IMR-90 (cell line): ENCODE results near the gene SYDE2. TPM values are rescaled to one million over a fixed set of nuclear protein-coding genes. Genes with fewer than 3 reads are reported as not detected.

ENCODE experiments used
- ATAC-seq: fragments of 200-7000 bp; cut with Tn5 transposase; 2 replicates; pipeline ENCODE4 v1.9.1; 2020; ENCODE audit warnings: low read depth, mild to moderate bottlenecking, moderate library complexity
- BruUV-seq: library from RNA; stranded (reverse); fragments of 400-500 nt; replicated peaks from 2 replicates; lab custom pipeline; 2021; lab: Mats Ljungman, UMichigan
- CTCF ChIA-PET: fragments of 300-600 bp; formaldehyde crosslinking; extraction: SDS; loops from one replicate; lab custom pipeline; 2021; ENCODE audit warnings: antibody characterized with exemption; lab: Yijun Ruan, JAX
- POLR2A ChIA-PET: fragments of 300-600 bp; sonication (Branson Sonifier 250); formaldehyde crosslinking; loops from one replicate; lab custom pipeline; 2022; ENCODE audit warnings: antibody characterized with exemption; ENCODE audit not compliant: unreplicated experiment; lab: Charles Lee
- DNase-seq: peaks from one replicate; pipeline ENCODE4 v3.0.0; 2013
- H2AFZ ChIP-seq: replicated peaks from 2 replicates; pipeline ENCODE3; 2013; ENCODE audit warnings: low read length, mild to moderate bottlenecking; ENCODE audit not compliant: poor library complexity
- H2AK5ac ChIP-seq: 2 replicates; pipeline ENCODE4 v1.6.1; 2013; ENCODE audit warnings: low read depth, low read length, inconsistent platforms
- H2AK9ac ChIP-seq: replicated peaks from 2 replicates; pipeline ENCODE3; 2013; ENCODE audit warnings: mild to moderate bottlenecking, low read depth, low read length, moderate library complexity; ENCODE audit not compliant: poor library complexity
- H2BK120ac ChIP-seq: 2 replicates; pipeline ENCODE4 v1.6.1; 2013; ENCODE audit warnings: low read depth, low read length, inconsistent platforms
- H2BK15ac ChIP-seq: 3 replicates; pipeline ENCODE4 v1.6.1; 2013; ENCODE audit warnings: low read depth, low read length, inconsistent platforms
- H2BK20ac ChIP-seq: 2 replicates; pipeline ENCODE4 v1.6.1; 2013; ENCODE audit warnings: low read depth, mild to moderate bottlenecking, inconsistent platforms, low read length, moderate library complexity
- H2BK5ac ChIP-seq: 2 replicates; pipeline ENCODE4 v1.6.1; 2013; ENCODE audit warnings: mild to moderate bottlenecking, low read depth, low read length, inconsistent platforms; ENCODE audit not compliant: poor library complexity, severe bottlenecking
- H3K14ac ChIP-seq: replicated peaks from 2 replicates; pipeline ENCODE4 v1.6.1; 2013; ENCODE audit warnings: low read depth, low read length, inconsistent platforms
- H3K18ac ChIP-seq: 2 replicates; pipeline ENCODE4 v1.6.1; 2013; ENCODE audit warnings: low read depth, low read length, control low read depth
- H3K23ac ChIP-seq: 2 replicates; pipeline ENCODE4 v1.6.1; 2013; ENCODE audit warnings: low read depth, low read length, inconsistent platforms
- H3K27ac ChIP-seq: 2 replicates; pipeline ENCODE4 v1.5.1; 2013; ENCODE audit warnings: mild to moderate bottlenecking, control low read depth, low read length; ENCODE audit not compliant: insufficient read depth
- H3K27me3 ChIP-seq: 2 replicates; pipeline ENCODE4 v1.6.1; 2013; ENCODE audit warnings: low read length; ENCODE audit not compliant: control insufficient read depth, insufficient read depth
- H3K36me3 ChIP-seq: 2 replicates; pipeline ENCODE4 v1.6.1; 2013; ENCODE audit warnings: low read length, mixed read lengths; ENCODE audit not compliant: control insufficient read depth, insufficient read depth
- H3K4ac ChIP-seq: 2 replicates; pipeline ENCODE4 v1.6.1; 2013; ENCODE audit warnings: low read depth, low read length, inconsistent platforms
- H3K4me1 ChIP-seq: 2 replicates; pipeline ENCODE4 v1.6.1; 2013; ENCODE audit warnings: low read length, mixed read lengths; ENCODE audit not compliant: control insufficient read depth, insufficient read depth
- H3K4me2 ChIP-seq: 2 replicates; pipeline ENCODE4 v1.6.1; 2013; ENCODE audit warnings: low read depth, mild to moderate bottlenecking, control low read depth, low read length, moderate library complexity
- H3K4me3 ChIP-seq: 2 replicates; pipeline ENCODE4 v1.5.1; 2013; ENCODE audit warnings: low read depth, mild to moderate bottlenecking, control low read depth, low read length, moderate library complexity; ENCODE audit not compliant: insufficient read depth
- H3K56ac ChIP-seq: 2 replicates; pipeline ENCODE4 v1.6.1; 2013; ENCODE audit warnings: low read length, inconsistent platforms; ENCODE audit not compliant: insufficient read depth; ENCODE audit errors: extremely low read depth
- H3K79me1 ChIP-seq, 2 experiments: 2 replicates each; pipeline ENCODE4 v1.6.1; 2013; ENCODE audit warnings: low read length in 2 of 2, inconsistent platforms in 1 of 2, low read depth in 1 of 2
- H3K9ac ChIP-seq: 2 replicates; pipeline ENCODE4 v1.6.1; 2013; ENCODE audit warnings: low read depth, low read length, control low read depth
- H3K9me1 ChIP-seq: 2 replicates; pipeline ENCODE4 v1.6.1; 2013; ENCODE audit warnings: low read length, inconsistent platforms; ENCODE audit not compliant: insufficient read depth
- H3K9me3 ChIP-seq: 2 replicates; pipeline ENCODE4 v1.6.1; 2013; ENCODE audit warnings: low read length; ENCODE audit not compliant: control insufficient read depth, insufficient read depth
- H4K20me1 ChIP-seq: 2 replicates; pipeline ENCODE4 v1.6.1; 2013; ENCODE audit warnings: low read length, inconsistent platforms; ENCODE audit not compliant: insufficient read depth
- H4K5ac ChIP-seq: 2 replicates; pipeline ENCODE4 v1.6.1; 2013; ENCODE audit warnings: mild to moderate bottlenecking, low read depth, low read length, control low read depth
- H4K8ac ChIP-seq, 2 experiments: 2 replicates each; pipeline ENCODE4 v1.6.1; 2013; ENCODE audit warnings: low read depth in 2 of 2, low read length in 2 of 2, control low read depth in 1 of 2, inconsistent platforms in 1 of 2
- H4K91ac ChIP-seq: 2 replicates; pipeline ENCODE4 v1.6.1; 2013; ENCODE audit warnings: low read depth, low read length, inconsistent platforms; ENCODE audit not compliant: insufficient read depth
- RAD21 ChIP-seq: IDR thresholded peaks from 2 replicates; pipeline ENCODE4 v1.6.1; 2012; ENCODE audit warnings: low read length, improper control_type of control experiment
- SMC3 ChIP-seq: fragments of 150-350 bp; IDR thresholded peaks from 2 replicates; pipeline ENCODE4 v1.6.1; 2016; ENCODE audit warnings: low read depth, mild to moderate bottlenecking, antibody characterized with exemption, low read length, moderate library complexity
- WGBS, 2 experiments: methylation state at CpG; one replicate each; pipeline versions ENCODE4 v1.1.5 to v1.1.7; 2013; ENCODE audit warnings: missing lambda C conversion rate in 2 of 2; ENCODE audit not compliant: insufficient read length in 1 of 2; ENCODE audit errors: extremely low coverage in 2 of 2; 5-methylcytosine and 5-hydroxymethylcytosine counted together
- dilution Hi-C: fragments of 300-500 bp; cut with HindIII; formaldehyde crosslinking; loops from one replicate; pipeline ENCODE4 v1.14.3; 2018; ENCODE audit warnings: low sequenced_read_pairs; ENCODE audit not compliant: unreplicated experiment
- in situ Hi-C: fragments of 300-500 bp; cut with MboI; formaldehyde crosslinking; loops from 3 replicates; pipeline ENCODE4 v1.14.3; 2019; ENCODE audit warnings: low sequenced_read_pairs, inconsistent platforms, mixed read lengths
- intact Hi-C: fragments of 100-400 bp; cut with micrococcal nuclease; formaldehyde crosslinking; loops from 2 replicates; pipeline ENCODE4 v1.10.0; 2022
- polyA plus RNA-seq, 3 experiments: library from polyadenylated mRNA; depleted of rRNA; stranded (reverse); fragments of >200 nt; gene quantifications; 2 replicates each; pipeline ENCODE4 v1.2.3, GENCODE V29; 2012; ENCODE audit warnings: low replicate concordance in 1 of 3
- total RNA-seq: library from RNA; depleted of rRNA; stranded (reverse); fragments of >200 nt; gene quantifications from 2 replicates; pipeline ENCODE4 v1.2.3, GENCODE V29; 2012
- TF ChIP-seq, protein P1 (sequence below): conservative IDR thresholded peaks from 2 replicates; pipeline ENCODE4 v1.5.1; 2012; ENCODE audit warnings: mild to moderate bottlenecking, low read depth, low read length, improper control_type of control experiment

The SYDE2 gene
- total and polyA plus RNA-seq, 2 of the 4 experiments (the other 2 are of a cell fraction): 1.8 to 10.0 TPM

DNA sequence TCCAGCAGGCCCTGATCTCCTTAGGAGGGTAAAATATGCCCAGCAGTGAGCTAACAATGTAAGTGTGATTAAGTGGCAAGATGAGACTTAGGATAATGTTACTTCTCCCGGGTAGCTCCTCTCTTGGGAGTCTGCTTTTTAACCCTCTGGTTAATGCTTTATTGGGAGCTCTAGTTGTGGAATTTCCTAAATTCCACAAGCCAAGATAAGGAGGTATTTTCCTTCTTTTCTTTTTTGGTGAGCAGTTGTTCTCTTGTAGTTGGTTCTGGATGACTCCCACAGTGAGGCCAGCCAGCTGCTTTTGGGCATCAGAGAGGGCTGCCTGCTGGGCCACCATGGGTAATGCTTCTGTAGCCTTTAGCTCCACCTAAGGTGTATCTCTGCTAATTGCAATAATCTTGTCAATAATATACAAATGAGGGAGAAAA is 39.4 kb upstream of the SYDE2 start:
- Histone ChIP-seq H2BK20ac (no peak overlapping the region), H3K79me1 (no peaks in the 10 kb centered on the region), H3K4ac (no peak overlapping the region), H2AK5ac (no peak overlapping the region), H2BK120ac (peak overlapping the region; percentile 2; the same call in 1 of the 2 replicates), H3K23ac (no peak overlapping the region), H2AFZ (no peak overlapping the region), H3K9me3 (no peaks in the 10 kb centered on the region), H3K9ac (no peak overlapping the region), H2BK5ac (peak overlapping the region; percentile 11), H2AK9ac (no peak overlapping the region), H4K91ac (no peak overlapping the region), H3K4me2 (no peak overlapping the region), H3K9me1 (no peaks in the 10 kb centered on the region), H4K5ac (peak overlapping the region; percentile 78), H4K8ac (peak overlapping the region; percentile 10 to 22; a peak in 1 of 4 replicates), H3K36me3 (no peaks in the 10 kb centered on the region), H3K27me3 (peaks cover 2% of the 10 kb centered on the region; the same call in 1 of the 2 replicates), H3K27ac (peak overlapping the region; percentile 37; the same call in 1 of the 2 replicates), H3K4me1 (peaks cover 22% of the 10 kb centered on the region), H3K14ac (no peak overlapping the region), H3K56ac (no peak overlapping the region), H3K4me3 (no peak overlapping the region), H4K20me1 (no peaks in the 10 kb centered on the region), H3K18ac (peak overlapping the region; percentile 73), H2BK15ac (0 out of 3 replicates have a peak overlapping the region, but pooled peaks have one; percentile 2)
- ATAC-seq: peak; percentile 68
- TF ChIP-seq RAD21 (peak; percentile 28), SMC3 (no peak)
- TF ChIP-seq, protein P1, sequence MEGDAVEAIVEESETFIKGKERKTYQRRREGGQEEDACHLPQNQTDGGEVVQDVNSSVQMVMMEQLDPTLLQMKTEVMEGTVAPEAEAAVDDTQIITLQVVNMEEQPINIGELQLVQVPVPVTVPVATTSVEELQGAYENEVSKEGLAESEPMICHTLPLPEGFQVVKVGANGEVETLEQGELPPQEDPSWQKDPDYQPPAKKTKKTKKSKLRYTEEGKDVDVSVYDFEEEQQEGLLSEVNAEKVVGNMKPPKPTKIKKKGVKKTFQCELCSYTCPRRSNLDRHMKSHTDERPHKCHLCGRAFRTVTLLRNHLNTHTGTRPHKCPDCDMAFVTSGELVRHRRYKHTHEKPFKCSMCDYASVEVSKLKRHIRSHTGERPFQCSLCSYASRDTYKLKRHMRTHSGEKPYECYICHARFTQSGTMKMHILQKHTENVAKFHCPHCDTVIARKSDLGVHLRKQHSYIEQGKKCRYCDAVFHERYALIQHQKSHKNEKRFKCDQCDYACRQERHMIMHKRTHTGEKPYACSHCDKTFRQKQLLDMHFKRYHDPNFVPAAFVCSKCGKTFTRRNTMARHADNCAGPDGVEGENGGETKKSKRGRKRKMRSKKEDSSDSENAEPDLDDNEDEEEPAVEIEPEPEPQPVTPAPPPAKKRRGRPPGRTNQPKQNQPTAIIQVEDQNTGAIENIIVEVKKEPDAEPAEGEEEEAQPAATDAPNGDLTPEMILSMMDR: peak; percentile 25
- ChIA-PET CTCF (interaction anchor here (0.5 to 1.5 kb wide), 4 partner anchors 17 to 498 kb away, joined by 3 to 7 read pairs (median 5); no protein-coding TSS in a partner anchor), POLR2A (no interaction called here)
- intact Hi-C loops: no loop called here
- in situ Hi-C loops: loop anchor here (5.0 kb wide), 1 partner anchor 118 kb away; no protein-coding TSS in a partner anchor
- peak; percentile 18 for DNase-seq
- no TSS peak for BruUV-seq
- dilution Hi-C loops: no loop called here
- WGBS, 2 experiments: no CpG with 5 or more reads among the region's 1 CpG
